Heart right ventricle (tissue), 16 donors: Measurements from ENCODE around the gene RAP1GAP. TPM values are rescaled to one million over a fixed set of nuclear protein-coding genes. Genes with fewer than 3 reads are reported as not detected.

Experiments
- ATAC-seq, 8 donors: fragments of 200-7000 bp; cut with Tn5 transposase; one replicate each; pipeline ENCODE4 v1.9.1; 2020; ENCODE audit warnings: mild to moderate bottlenecking in 8 of 8, moderate library complexity in 8 of 8, moderate number of reproducible peaks in 1 of 8
- DNase-seq, 2 donors: peaks; one replicate each; pipeline ENCODE4 v3.0.0-alpha.2; 2020
- H3K27ac ChIP-seq, 10 donors: fragments of 200-600 bp; sonication (generic) in 2 of 10; one replicate each; pipeline versions ENCODE4 v1.5.0 to v1.8.0; 2020 to 2022; ENCODE audit warnings: mild to moderate bottlenecking in 3 of 10
- H3K27me3 ChIP-seq, 7 donors: fragments of 200-600 bp; one replicate each; pipeline ENCODE4 v1.8.0; 2021 to 2022; ENCODE audit warnings: mild to moderate bottlenecking in 2 of 7
- H3K36me3 ChIP-seq, 9 donors: fragments of 200-600 bp; sonication (generic) in 1 of 9; one replicate each; pipeline versions ENCODE4 v1.5.0 to v1.8.0; 2020 to 2022; ENCODE audit warnings: mild to moderate bottlenecking in 2 of 9
- H3K4me1 ChIP-seq, 9 donors: fragments of 200-600 bp; sonication (generic) in 1 of 9; one replicate each; pipeline versions ENCODE4 v1.5.0 to v1.8.0; 2020 to 2022; ENCODE audit warnings: mild to moderate bottlenecking in 4 of 9
- H3K4me3 ChIP-seq, 10 donors: fragments of 200-600 bp; sonication (generic) in 2 of 10; one replicate each; pipeline versions ENCODE4 v1.5.0 to v1.8.0; 2020 to 2022; ENCODE audit warnings: mild to moderate bottlenecking in 7 of 10, moderate library complexity in 2 of 10
- H3K9me3 ChIP-seq, 11 donors: fragments of 200-600 bp in 10 of 11; sonication (generic) in 2 of 11; one replicate each; pipeline versions ENCODE4 v1.5.0 to v1.8.0; 2013 to 2022; ENCODE audit warnings: mild to moderate bottlenecking in 2 of 11, control low read depth in 1 of 11, moderate library complexity in 1 of 11
- CTCF ChIP-seq, 9 donors: fragments of 200-600 bp; sonication (generic) in 2 of 9; IDR thresholded peaks; one replicate each; pipeline versions ENCODE4 v1.5.0 to v1.8.0; 2021 to 2022; ENCODE audit warnings: antibody characterized with exemption in 9 of 9, mild to moderate bottlenecking in 5 of 9, moderate library complexity in 1 of 9
- WGBS, 2 donors: extraction: QIAGEN DNeasy Blood & Tissue Kit; methylation state at CpG; one replicate each; pipeline ENCODE4 v1.1.7; 2013; ENCODE audit warnings: inconsistent platforms in 1 of 2; 5-methylcytosine and 5-hydroxymethylcytosine counted together
- intact Hi-C, 10 donors: fragments of 100-400 bp; cut with DNase I; formaldehyde crosslinking; loops; one replicate each; pipeline versions ENCODE4 v1.11.1 to v1.14.2; 2022
- polyA plus RNA-seq, 2 donors: library from polyadenylated mRNA; stranded (reverse); fragments of 200-250 nt; gene quantifications; one replicate each; pipeline ENCODE4 v1.2.3, GENCODE V29; 2013
- total RNA-seq, 10 donors: library from RNA; stranded (reverse); fragmentation: NEBNext Ultra II Directional in 3 of 10; extraction: Animal tissue kit (Norgen Biotek cat#: 25700) in 3 of 10; gene quantifications; one replicate each; pipeline versions ENCODE4 v1.2.1 to v1.2.4, GENCODE V29; 2021 to 2023
- donor health status: Arrhythmogenic right ventricular cardiomyopathy.
- donor health status: ischemic (EF 13 %, LVEDD 7.1; RV severe dilation, severe dysfunction).
- donor health status: healthy with polysubstance abuse.
- donor health status: DM: no; HTN: yes; CAD: no.
- donor health status: DM: no; HTN: no; CAD: no.
- donor health status: ischemic (EF 25% LVEDD 6.9; RV normal size, moderate dysfunction).
- donor health status: ischemic (EF 25% LVEDD 5.7; RV mildly dilated, moderate dysfunction).
- donor health status: healthy.
- donor health status: DM: yes; HTN: yes; CAD: no.
- donor health status: Ischemic cardiomyopathy.
- donor health status: ischemic (EF 35%, LVEDD 5.7; RV mildly dilated, moderate dysfunction).
- donor health status: nonischemic (EF 11% LVEDD 7.7; RV severe dilation, severe dysfunction).
- donor health status: DM: yes; HTN: yes; CAD: no.
- donor health status: PGD.
- donor health status: ischemic (EF 29% LVEDD 5.4; RV normal size, mild dysfunction).
- donor health status: nonischemic (EF 23%, LVEDD 6.1; RV moderate dilation, normal function).

The RAP1GAP gene
- total and polyA plus RNA-seq, 12 donors = 0.42 to 5.9 (median 4.0) TPM

GRCh38 chr1:21576031-21576797, 92.9 kb downstream of the RAP1GAP start:
- no peaks in the 10 kb centered on the region for H3K36me3 ChIP-seq
- no peak overlapping the region for H3K4me3 ChIP-seq
- H3K27me3 ChIP-seq = peaks cover 0 to 14% (median 0%) of the 10 kb centered on the region in 7 donors
- no peak for TF ChIP-seq CTCF (IDR thresholded peaks at IDR 0.05)
- 96 to 97% methylated on average over 7 of the region's 7 CpGs for WGBS, 2 donors
- H3K27ac ChIP-seq = no peak overlapping the region
- intact Hi-C loops = loop anchor here in 6 of 10 donors (10.0 kb wide), 4 partner anchors 79 to 331 kb away; no protein-coding TSS in a partner anchor
- ATAC-seq = no peak
- peaks cover 13 to 27% (median 25%) of the 10 kb centered on the region in 9 donors for H3K4me1 ChIP-seq
- H3K9me3 ChIP-seq = peaks cover 0 to 8% (median 0%) of the 10 kb centered on the region in 11 donors
- DNase-seq = no peak

- intact Hi-C loops = loop anchor here in 8 of 10 donors (2.0 to 10.0 kb wide), 9 partner anchors 37 to 331 kb away; partner anchors contain the start of gene ALPL (in 1 of the 8)
- 91 to 92% methylated on average over 18 of the region's 18 CpGs for WGBS, 2 donors
These were observed 93.7 kb downstream of the RAP1GAP start for GRCh38 chr1:21575351-21575942.

GRCh38 chr1:21574466-21575151, 94.5 kb downstream of the RAP1GAP start:
- intact Hi-C loops = loop anchor here (1.0 to 10.0 kb wide), 16 partner anchors 36 to 330 kb away; partner anchors contain the start of gene ALPL (in 4 of the 10)
- Histone ChIP-seq H3K27me3 (peaks cover 0 to 14% (median 0%) of the 10 kb centered on the region in 7 donors), H3K36me3 (no peaks in the 10 kb centered on the region), H3K27ac (peak overlapping the region; percentile 62 to 92 (median 82)), H3K9me3 (peaks cover 0 to 8% (median 0%) of the 10 kb centered on the region in 11 donors), H3K4me1 (peaks cover 13 to 27% (median 25%) of the 10 kb centered on the region in 9 donors), H3K4me3 (peak overlapping the region in 3 of 10 donors; percentile 13 to 21 (median 17))
- TF ChIP-seq CTCF (IDR thresholded peaks at IDR 0.05) = peak in 4 of 9 donors; percentile 15 to 51 (median 38)
- WGBS, 2 donors = 16 to 17% methylated on average over 31 of the region's 31 CpGs
- DNase-seq (peak; percentile 82 to 84), ATAC-seq (peak; percentile 71 to 92 (median 84))

More at GRCh38 chr1:21575351-21575942, 93.7 kb downstream of the RAP1GAP start:
- DNase-seq (no peak), ATAC-seq (no peak)
- peaks cover 13 to 27% (median 25%) of the 10 kb centered on the region in 9 donors for H3K4me1 ChIP-seq
- H3K4me3 ChIP-seq = no peak overlapping the region
- H3K36me3 ChIP-seq = no peaks in the 10 kb centered on the region
- no peak for TF ChIP-seq CTCF (IDR thresholded peaks at IDR 0.05)
- H3K27ac ChIP-seq = peak overlapping the region in 9 of 10 donors; percentile 68 to 92 (median 83)
- peaks cover 0 to 14% (median 0%) of the 10 kb centered on the region in 7 donors for H3K27me3 ChIP-seq
- H3K9me3 ChIP-seq = peaks cover 0 to 8% (median 0%) of the 10 kb centered on the region in 11 donors
